Kidney glomerular epithelial cell (primary cell): ENCODE results near the gene GPR119.
A peak's percentile ranks its signal among the peaks of the same experiment; 100 is the strongest.
"Not testable (repeated sequence)": the region's sequence is repeated elsewhere in the genome, so short reads cannot be mapped to it uniquely, and the experiment has no call there.

ENCODE experiments used
- DNase-seq: peaks from one replicate; lab custom pipeline; 2025; lab: John Stamatoyannopoulos, UW

The GPR119 gene

DNA sequence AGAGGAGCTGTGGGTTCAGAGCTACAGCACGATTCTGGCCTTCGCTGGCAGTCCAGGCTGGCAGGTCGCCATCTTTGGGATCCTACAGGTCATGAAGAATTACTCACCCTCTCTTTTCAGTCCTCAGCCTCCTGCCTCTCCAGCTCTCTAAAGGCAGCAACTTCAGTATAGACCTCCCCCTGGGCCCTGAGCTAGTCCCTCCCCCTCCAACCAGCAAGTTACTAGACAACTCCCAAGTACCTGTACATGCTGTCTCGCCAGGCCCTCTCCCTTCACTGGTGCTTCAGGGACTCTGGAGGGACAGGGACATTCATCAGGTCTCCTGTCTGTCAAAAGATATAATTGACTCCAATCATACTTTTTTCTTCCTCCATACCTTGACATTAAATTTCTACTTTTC, at the start of gene GPR119:
TSS of gene GPR119 (minus strand) at position 155 of the 400 bp plus-strand sequence. CDS start 227 bp downstream, outside the sequence.
- no peak for DNase-seq

GRCh38 chrX:130429236-130429635, 43.8 kb upstream of the GPR119 start:
- not testable (repeated sequence) for DNase-seq

GRCh38 chrX:130426531-130426930, 41.1 kb upstream of the GPR119 start:
- DNase-seq = no peak

DNA sequence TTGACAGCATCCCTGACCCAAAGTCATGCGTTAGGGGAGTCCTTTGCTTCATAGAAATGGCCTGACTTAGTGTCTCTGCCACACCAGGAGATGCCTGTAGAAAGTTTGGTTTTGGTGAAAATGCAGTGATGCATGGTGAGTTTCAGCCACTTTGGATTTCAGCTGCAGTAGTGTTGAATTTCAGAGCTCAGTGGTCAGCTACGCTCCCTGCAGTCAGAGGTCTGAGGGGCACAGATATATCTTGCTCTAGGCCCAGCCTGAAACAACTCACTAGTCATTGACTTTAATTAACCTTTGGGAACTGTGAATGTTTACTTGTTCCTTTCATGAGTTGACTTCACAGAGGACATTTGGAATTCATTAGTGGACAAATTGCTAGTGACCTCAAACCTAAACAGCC, 33.8 kb upstream of the GPR119 start:
- DNase-seq = no peak

- DNase-seq = no peak
Measured at GRCh38 chrX:130418740-130419139, 33.3 kb upstream of the GPR119 start.

DNA sequence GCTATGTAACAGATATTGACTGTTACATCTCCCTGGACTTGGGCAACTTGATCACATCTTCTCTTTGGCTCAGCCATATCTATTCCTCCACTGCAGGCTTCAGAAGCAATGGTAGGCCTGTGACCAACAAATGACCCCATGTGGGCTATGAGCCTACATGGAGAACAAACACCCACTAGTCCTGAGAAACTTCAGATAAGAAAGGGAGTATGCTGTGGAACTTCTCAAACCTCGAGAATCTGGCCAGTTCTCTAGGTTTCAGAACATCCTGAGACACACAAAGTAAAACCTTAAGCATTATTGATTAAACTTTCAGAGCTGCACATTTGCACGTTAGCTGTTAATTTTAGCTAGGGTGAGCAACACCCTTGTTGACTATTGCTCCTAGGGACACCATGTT, 32.6 kb upstream of the GPR119 start:
- DNase-seq = no peak

- DNase-seq = no peak
Measured at GRCh38 chrX:130416785-130417184, 31.3 kb upstream of the GPR119 start.

GRCh38 chrX:130415201-130415600, 29.7 kb upstream of the GPR119 start:
- DNase-seq = no peak

DNA sequence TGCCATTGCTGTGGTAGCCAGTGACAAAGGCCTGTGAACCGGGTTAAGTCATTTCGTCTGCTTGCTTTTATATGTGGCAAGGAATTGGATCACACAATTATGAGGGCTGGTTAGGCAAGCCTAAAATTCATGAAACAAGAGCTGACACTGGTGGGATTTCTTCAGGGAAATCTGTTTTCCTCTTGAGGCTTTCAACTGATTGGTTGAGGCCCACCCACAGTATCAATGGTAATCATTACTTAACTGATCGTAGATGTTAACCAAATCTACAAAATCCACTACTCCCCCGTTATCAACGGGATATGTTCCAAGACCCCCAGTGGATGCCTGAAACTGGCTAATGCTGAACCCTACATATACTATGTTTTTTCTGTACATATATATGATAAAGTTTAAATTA, 29.3 kb upstream of the GPR119 start:
- no peak for DNase-seq

DNA sequence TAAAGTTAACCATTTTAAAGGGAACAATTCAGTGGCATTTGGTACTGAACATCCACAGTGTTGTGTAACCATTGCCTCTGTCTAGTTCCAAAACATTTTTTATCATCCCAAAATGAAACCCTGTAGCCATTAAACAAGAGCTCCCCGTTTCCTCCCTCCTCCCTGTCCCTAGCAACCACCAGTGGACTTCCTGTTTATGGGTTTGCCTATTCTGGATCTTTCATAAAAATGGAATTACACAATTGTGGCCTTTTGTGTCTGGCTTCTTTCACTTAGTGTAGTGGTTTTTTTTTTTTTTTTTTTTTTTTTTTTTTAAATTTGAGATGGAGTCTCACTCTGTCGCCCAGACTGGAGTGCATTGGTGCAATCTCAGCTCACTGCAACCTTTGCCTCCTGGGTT, 27.9 kb upstream of the GPR119 start:
- no peak for DNase-seq

DNA sequence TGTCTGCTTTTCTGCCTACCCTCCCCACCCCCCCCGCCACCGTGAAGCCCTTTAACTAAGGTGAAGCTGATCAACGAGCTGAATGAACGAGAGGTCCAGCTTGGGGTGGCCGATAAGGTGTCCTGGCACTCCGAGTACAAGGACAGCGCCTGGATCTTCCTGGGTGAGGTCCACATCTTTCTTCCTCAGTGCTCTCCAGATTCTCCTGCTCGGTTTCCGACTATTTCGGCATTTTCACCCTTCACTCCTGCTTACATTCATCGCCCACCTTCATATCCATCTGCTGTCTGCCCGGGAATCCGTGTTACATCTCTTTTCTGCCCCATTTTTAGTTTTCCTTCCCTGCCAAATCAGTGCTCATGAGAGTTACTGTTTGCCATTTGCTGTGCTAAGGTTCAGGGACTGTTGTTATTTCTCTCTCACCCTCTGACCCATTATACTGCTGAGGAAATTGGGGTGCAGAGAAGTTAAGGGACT, 16.8 kb upstream of the GPR119 start:
- DNase-seq = no peak

GRCh38 chrX:130401415-130402207, 16.1 kb upstream of the GPR119 start, which contains the start of gene RBMX2:
RBMX2 (plus strand) TSS chrX:130401987; CDS start chrX:130402033, 46 bp downstream.
- DNase-seq = peak; percentile 40

GRCh38 chrX:130395341-130395740, 9.9 kb upstream of the GPR119 start:
- no peak for DNase-seq

DNA sequence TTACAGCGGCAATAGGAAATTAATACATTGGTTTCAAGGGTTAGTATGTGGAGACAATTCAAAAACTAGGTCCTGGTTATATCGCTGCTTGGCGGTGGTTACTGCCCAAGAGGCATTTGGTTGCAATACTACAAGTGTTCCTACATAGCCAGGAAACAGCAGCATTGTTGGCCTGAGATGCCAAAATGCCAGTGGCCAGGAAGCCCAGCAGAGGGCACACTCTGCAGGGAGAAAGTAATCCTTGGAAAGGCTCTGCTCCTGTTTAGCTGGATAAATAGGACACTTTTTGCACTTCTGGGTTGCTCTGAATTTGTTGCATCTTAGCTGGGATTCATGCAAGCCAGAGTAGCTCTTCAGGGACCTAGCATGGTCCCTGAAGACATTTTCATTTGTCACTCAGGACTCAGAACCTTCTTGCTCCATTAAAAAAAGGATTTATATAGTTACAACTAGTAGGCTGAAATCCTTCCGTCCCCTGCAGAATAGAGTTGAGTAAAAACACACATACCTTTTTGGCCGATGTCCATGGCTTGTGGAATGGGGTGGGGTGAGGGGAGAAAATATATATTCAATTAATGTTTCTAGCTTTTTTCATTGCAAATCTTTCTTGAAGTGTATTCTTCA, 8.1 kb upstream of the GPR119 start:
- peak; percentile 16 for DNase-seq

DNA sequence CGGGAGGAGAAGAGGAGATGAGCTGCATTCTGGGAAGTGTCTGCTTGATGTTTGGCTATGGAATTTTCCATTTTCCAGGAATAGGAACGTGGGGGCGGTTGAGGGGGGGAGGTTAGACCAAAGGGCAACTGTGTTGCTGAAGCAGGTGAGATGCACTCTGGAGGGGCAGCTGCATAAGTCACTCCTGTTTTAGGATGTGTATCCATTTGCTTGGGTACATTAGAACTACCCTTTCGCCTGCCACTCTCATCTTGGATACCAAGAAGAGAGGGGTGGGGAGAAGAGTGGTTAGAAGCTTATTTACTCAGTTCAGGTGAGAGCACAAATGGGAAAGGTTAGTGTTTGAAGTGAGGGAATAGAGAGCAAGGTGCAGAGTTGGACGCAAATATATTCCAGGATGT, 934 bp upstream of the GPR119 start:
- no peak for DNase-seq

DNA sequence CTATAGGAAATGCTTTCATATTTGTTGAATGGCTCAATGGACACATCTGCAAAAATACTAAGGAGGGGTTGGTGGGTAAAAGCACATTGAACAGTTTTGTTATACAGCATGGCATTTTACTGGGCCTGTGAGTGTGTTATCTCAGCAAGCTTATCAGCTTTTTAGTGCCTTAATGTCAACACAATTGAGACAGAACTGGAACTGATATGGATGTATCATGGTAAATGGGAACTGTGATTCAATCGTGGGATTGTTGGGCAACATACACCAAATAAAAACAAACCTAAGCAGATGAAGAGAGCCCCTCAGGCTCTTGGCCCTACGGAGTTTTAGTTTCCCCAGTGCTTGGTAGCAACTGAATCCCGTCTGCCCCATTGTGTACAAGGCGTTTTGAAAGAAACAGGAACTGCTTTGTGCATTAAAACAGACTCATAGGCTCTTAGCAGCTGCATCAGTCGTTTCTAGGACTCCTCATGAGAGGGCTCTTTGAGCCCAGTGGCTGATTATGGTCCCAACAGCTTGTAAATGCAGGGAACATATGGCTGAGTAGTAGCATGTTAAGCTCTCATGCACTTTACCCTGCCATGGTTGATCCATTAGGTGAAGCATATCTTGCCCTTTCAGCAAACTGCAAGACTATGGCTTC, 7.3 kb downstream of the GPR119 start:
- no peak for DNase-seq

GRCh38 chrX:130376077-130376476, 9.4 kb downstream of the GPR119 start:
- no peak for DNase-seq

GRCh38 chrX:130352050-130352449, 33.4 kb downstream of the GPR119 start:
- DNase-seq = not testable (repeated sequence)

- DNase-seq = no peak
Measured at GRCh38 chrX:130351567-130351966, 33.9 kb downstream of the GPR119 start.

DNA sequence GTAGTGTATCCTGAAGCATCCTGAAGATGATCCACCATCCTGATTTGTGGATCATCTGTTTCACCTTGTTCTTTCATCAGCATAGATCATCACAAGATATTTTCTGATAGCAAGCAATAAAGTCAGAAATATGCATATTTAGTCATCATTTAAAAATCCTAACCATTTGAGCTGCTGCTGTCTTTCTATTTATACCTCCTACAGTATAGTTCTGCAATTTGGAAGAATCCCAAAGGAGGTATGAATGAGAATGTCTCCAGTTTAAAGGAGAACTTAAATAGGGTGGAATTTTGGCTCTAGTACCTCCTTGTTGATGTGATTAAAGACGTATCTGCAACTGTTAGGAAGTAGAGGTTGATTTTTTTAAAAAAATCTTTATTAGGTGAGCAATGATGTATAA, 38.2 kb downstream of the GPR119 start:
- DNase-seq = no peak

DNA sequence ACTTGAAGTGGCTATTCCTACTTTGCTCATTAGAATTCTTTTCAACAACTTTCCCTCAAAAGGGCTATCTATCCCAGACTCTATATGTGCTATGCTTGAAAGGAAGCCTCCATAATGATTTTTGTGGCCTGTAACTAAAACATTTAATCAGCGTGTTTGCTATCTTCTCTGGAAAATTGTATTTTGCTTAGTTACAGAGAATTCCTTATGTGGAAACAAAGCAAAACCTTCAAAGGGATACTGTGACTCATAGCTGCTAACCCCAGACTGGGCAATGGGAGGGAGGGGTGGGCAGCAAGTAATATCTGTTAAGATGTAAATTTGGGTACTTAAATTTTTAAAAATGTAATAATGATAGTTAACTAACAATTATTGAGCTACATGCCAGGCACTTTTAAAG, 42.1 kb downstream of the GPR119 start:
- DNase-seq = peak; percentile 0

DNA sequence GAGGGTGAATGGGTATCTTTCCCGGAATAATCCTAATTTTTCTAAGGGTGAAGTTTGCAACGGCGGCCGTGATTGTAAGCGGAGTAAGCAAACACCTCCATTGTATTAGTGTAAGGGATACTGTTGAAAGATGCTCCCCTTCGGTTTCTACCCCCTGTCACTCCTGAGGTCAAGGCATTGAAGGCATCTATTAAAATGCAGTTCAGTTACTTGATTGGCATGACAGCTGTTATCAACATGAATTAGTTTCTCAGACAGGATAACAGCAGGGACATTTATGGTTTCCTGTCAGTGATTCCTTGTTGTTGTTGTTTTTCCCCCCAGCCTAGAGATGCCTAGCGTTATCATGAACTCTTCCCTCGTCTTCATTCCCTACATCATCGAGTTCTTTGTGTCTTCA, 45.2 kb downstream of the GPR119 start:
- DNase-seq = no peak
